Astrocyte of the spinal cord (primary cell): ENCODE results near the gene PRSS2.

Source experiments
- DNase-seq: peaks from one replicate; pipeline ENCODE4 v3.0.0; 2011; ENCODE audit warnings: low read depth, low spot score
- H3K4me3 ChIP-seq: 2 replicates; pipeline ENCODE4 v1.5.1; 2011; ENCODE audit warnings: low read depth, mild to moderate bottlenecking, low read length, moderate library complexity
- CTCF ChIP-seq: IDR thresholded peaks from 2 replicates; pipeline ENCODE4 v1.5.1; 2012; ENCODE audit warnings: low read depth, mild to moderate bottlenecking, low read length, inconsistent platforms
- in situ Hi-C: cut with HindIII; loops from 2 replicates; pipeline ENCODE4 v1.10.0; 2017; ENCODE audit warnings: low sequenced_read_pairs

PRSS2 gene

GRCh38 chr7:142788303-142789289 is 17.8 kb downstream of the PRSS2 start:
- in situ Hi-C loops, result no loop called here
- no peak for DNase-seq
- no peak for TF ChIP-seq CTCF
- no peak overlapping the region for H3K4me3 ChIP-seq

GRCh38 chr7:142789441-142789840 is 18.7 kb downstream of the PRSS2 start:
- DNase-seq, result no peak
- no peak for TF ChIP-seq CTCF
- in situ Hi-C loops, result no loop called here
- H3K4me3 ChIP-seq, result no peak overlapping the region

- H3K4me3 ChIP-seq, result no peak overlapping the region
- in situ Hi-C loops, result no loop called here
- no peak for TF ChIP-seq CTCF
- no peak for DNase-seq
Measured at GRCh38 chr7:142790056-142790455, 19.3 kb downstream of the PRSS2 start.

- no peak for DNase-seq
- in situ Hi-C loops, result no loop called here
Measured at GRCh38 chr7:142790555-142790954, 19.8 kb downstream of the PRSS2 start.

GRCh38 chr7:142791502-142791901 is 20.7 kb downstream of the PRSS2 start:
- DNase-seq, result no peak
- in situ Hi-C loops, result no loop called here

More at GRCh38 chr7:142790555-142790954, 19.8 kb downstream of the PRSS2 start:
- TF ChIP-seq CTCF, result no peak
- H3K4me3 ChIP-seq, result no peak overlapping the region

GRCh38 chr7:142792129-142792528 is 21.4 kb downstream of the PRSS2 start:
- in situ Hi-C loops, result no loop called here
- no peak for TF ChIP-seq CTCF
- no peak overlapping the region for H3K4me3 ChIP-seq
- no peak for DNase-seq

More at GRCh38 chr7:142791502-142791901, 20.7 kb downstream of the PRSS2 start:
- no peak for TF ChIP-seq CTCF
- no peak overlapping the region for H3K4me3 ChIP-seq
